Measurements from ENCODE around the gene LRRC37A3. TPM values are rescaled to one million over a fixed set of nuclear protein-coding genes. Genes with fewer than 3 reads are reported as not detected.
A peak's percentile ranks its signal among the peaks of the same experiment; 100 is the strongest.
"Not testable (repeated sequence)": the region's sequence is repeated elsewhere in the genome, so short reads cannot be mapped to it uniquely, and the experiment has no call there.

Gene LRRC37A3
- total RNA-seq, 1 donor from 2014 or later, result 8.9 TPM

DNA sequence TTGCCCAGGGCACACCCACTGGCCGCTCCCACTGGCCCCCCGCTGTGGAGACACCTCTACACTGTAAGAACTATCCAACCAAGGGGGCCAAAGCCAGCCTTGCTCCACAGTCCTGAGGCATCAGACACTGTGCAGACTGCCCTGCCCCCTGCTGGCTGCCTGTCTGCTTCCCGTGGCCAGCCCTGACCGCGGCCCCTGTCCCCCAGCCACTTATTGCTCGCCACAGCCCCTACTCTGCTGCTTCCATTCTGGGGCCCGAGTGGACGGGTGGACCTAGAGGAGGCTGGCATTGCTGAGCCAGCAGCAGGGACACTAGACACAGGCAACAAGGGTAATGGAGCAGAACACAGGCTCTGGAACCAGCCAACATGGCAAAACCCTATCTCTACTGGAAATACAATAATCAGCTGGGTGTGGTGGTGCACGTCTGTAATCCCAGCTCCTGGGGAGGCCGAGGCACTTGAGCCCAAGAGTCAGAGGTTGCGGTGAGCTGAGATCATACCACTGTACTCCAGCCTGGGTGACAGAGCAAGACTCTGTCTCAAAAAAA is 19.7 kb upstream of the LRRC37A3 start:
- Histone ChIP-seq H3K9me3 (no peaks in the 10 kb centered on the region), H3K27me3 (no peaks in the 10 kb centered on the region), H3K27ac (no peak overlapping the region), H3K4me3 (no peak overlapping the region), H3K4me1 (no peaks in the 10 kb centered on the region), H3K36me3 (no peaks in the 10 kb centered on the region)
- DNase-seq, result peak; percentile 84
- TF ChIP-seq, protein P1, sequence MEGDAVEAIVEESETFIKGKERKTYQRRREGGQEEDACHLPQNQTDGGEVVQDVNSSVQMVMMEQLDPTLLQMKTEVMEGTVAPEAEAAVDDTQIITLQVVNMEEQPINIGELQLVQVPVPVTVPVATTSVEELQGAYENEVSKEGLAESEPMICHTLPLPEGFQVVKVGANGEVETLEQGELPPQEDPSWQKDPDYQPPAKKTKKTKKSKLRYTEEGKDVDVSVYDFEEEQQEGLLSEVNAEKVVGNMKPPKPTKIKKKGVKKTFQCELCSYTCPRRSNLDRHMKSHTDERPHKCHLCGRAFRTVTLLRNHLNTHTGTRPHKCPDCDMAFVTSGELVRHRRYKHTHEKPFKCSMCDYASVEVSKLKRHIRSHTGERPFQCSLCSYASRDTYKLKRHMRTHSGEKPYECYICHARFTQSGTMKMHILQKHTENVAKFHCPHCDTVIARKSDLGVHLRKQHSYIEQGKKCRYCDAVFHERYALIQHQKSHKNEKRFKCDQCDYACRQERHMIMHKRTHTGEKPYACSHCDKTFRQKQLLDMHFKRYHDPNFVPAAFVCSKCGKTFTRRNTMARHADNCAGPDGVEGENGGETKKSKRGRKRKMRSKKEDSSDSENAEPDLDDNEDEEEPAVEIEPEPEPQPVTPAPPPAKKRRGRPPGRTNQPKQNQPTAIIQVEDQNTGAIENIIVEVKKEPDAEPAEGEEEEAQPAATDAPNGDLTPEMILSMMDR (IDR thresholded peaks at IDR 0.05), result peak; percentile 61
- peak; percentile 87 for ATAC-seq
- intact Hi-C loops (cut with DNase I), result no loop called here

DNA sequence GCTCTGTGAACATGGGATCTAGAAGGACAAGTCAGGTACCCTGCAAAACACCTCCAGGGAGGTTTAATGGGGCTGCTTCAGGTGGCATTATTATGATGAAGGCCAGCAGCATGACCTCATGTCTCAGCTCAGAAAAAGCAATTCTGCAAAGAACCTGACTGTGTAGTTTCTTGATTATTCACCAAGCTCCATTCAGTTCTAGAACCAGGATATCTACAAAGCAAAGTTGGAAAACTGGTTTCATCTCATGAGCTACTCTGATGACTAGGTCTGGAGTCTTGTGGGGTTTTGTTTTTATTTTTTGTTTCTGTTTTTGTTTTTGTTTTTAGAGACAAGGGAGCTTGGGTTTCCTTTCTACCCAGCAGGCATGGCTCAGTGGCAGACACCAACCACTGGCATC is 19.0 kb upstream of the LRRC37A3 start:
- Histone ChIP-seq H3K36me3 (no peaks in the 10 kb centered on the region), H3K27me3 (no peaks in the 10 kb centered on the region), H3K27ac (no peak overlapping the region), H3K4me1 (no peaks in the 10 kb centered on the region), H3K4me3 (no peak overlapping the region), H3K9me3 (no peaks in the 10 kb centered on the region)
- ATAC-seq (no peak), DNase-seq (no peak)
- TF ChIP-seq, protein P1 (IDR thresholded peaks at IDR 0.05), result no peak
- intact Hi-C loops (cut with DNase I), result no loop called here

GRCh38 chr17:64936117-64936516 is 16.8 kb upstream of the LRRC37A3 start:
- H3K27ac ChIP-seq, result no peak overlapping the region
- intact Hi-C loops (cut with DNase I), result no loop called here
- no peak overlapping the region for H3K4me3 ChIP-seq
- H3K27me3 ChIP-seq, result no peaks in the 10 kb centered on the region
- TF ChIP-seq, protein P1 (IDR thresholded peaks at IDR 0.05), result no peak
- DNase-seq, result no peak
- no peaks in the 10 kb centered on the region for H3K4me1 ChIP-seq
- ATAC-seq, result no peak
- H3K9me3 ChIP-seq, result no peaks in the 10 kb centered on the region
- H3K36me3 ChIP-seq, result no peaks in the 10 kb centered on the region

DNA sequence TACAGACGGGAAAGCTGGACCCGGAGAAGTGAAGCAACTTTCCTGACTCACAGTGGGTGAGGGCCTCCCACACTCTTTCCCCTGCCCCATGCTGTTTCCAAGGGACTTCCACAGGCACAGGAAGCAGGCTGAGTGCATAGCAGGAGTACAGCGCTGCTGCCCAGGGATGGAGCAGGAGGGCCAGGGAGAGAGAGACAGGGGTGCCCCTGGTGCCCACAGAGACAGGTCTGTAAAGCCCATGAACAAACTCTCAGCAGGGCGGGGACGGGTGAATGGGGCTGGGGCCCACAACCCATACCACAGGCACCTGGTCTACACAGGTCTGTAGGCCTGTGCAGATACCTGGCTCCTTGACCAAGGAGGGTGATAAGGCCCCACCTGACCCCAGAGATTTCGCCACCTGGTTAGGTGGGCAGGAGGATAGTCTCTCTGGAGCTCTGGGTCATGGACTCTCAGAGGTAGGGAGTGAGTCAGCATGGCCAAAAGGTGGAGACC is 15.1 kb upstream of the LRRC37A3 start:
- H3K4me3 ChIP-seq; intact Hi-C loops (cut with DNase I); H3K27ac ChIP-seq; DNase-seq; H3K27me3 ChIP-seq; H3K4me1 ChIP-seq; H3K9me3 ChIP-seq; H3K36me3 ChIP-seq; ATAC-seq: not testable (repeated sequence)

DNA sequence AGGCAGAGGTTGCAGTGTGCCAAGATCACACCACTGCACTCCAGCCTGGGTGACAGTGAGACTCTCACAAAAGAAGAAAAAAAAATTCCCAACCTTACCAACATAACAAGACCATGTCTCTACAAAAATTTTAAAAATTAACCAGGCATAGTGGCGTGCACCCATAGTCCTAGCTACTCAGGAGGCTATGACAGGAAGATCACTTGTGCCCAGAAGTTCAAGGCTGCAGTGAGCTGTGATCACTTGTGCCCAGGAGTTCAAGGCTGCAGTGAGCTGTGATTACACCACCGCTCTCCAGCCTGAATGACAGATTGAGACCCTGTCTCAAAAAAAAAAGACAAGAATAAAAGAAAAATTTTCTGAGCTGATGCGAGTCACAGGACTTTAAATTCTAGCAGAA is 13.6 kb upstream of the LRRC37A3 start:
- DNase-seq; H3K27ac ChIP-seq; H3K27me3 ChIP-seq; H3K4me3 ChIP-seq; ATAC-seq; H3K36me3 ChIP-seq; H3K9me3 ChIP-seq; H3K4me1 ChIP-seq; intact Hi-C loops (cut with DNase I): not testable (repeated sequence)

DNA sequence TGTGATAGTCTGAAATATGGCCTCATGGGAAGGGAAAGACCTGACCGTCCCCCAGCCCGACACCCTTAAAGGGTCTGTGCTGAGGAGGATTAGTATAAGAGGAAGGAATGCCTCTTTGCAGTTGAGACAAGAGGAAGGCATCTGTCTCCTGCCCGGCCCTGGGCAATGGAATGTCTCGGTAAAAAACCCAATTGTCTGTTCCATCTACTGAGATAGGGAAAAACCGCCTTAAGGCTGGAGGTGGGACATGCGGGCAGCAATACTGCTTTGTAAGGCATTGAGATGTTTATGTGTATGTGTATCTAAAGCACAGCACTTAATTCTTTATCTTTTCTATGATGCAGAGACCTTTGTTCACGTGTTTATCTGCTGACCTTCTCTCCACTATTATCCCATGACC is 11.1 kb upstream of the LRRC37A3 start:
- H3K27ac ChIP-seq, result not testable (repeated sequence)

DNA sequence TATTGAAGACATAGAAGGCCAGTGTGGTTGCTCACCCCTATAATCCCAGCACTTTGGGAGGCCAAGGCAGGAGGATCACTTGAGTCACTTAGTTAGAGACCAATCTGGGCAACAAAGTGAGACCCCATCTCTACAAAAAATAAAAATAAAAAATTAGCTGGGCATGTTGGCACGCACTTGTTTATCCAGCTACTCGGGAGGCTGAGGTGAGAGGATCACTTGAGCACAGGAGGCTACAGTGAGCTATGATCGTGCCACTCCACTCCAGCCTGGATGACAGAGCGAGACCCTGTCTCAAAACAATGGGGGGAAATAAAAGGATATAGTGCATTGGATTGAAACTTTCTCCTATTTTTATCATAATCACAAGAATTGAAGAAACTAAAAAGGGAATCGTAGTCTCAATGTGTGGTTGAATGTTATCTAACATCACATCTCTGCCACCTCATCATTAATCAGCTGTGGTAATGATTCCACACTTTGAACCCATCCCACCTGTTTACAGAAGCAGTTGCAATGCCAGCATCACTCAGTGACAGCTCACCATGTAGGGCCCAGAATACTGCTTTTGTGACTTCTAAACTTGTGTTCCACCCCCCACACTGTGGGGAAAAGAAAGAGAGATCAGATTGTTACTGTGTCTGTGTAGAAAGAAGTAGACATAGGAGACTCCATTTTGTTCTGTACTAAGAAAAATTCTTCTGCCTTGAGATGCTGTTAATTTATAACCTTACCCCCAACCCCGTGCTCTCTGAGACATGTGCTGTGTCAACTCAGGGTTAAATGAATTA is 10.3 kb upstream of the LRRC37A3 start:
- H3K27ac ChIP-seq; H3K4me1 ChIP-seq; H3K9me3 ChIP-seq; H3K4me3 ChIP-seq; DNase-seq; H3K36me3 ChIP-seq; H3K27me3 ChIP-seq; ATAC-seq; intact Hi-C loops (cut with DNase I): not testable (repeated sequence)

More for the DNA sequence above, 11.1 kb upstream of the LRRC37A3 start:
- intact Hi-C loops (cut with DNase I); H3K4me3 ChIP-seq; DNase-seq; H3K4me1 ChIP-seq; H3K36me3 ChIP-seq; H3K27me3 ChIP-seq; H3K9me3 ChIP-seq; ATAC-seq: not testable (repeated sequence)

DNA sequence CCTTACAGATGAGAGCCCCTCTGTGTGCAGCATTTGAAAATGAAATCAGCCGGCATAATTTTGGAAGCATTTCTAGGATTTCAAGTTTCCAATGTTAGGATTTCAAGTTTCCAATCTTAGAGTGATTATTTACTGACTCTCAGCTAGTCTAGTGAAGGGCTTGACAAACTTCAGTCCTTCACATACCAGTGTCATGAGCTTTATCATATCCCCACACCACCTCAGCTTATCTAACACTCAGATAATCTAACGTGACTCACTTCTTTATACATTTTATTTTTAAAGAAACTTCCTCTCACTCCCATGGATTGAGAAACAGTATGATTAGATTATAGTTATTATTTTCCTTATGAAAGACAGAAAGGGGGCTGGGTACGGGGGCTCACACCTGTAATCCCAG is 9.4 kb upstream of the LRRC37A3 start:
- H3K36me3 ChIP-seq; ATAC-seq; DNase-seq; intact Hi-C loops (cut with DNase I); H3K4me3 ChIP-seq; H3K9me3 ChIP-seq; H3K27me3 ChIP-seq; H3K4me1 ChIP-seq; H3K27ac ChIP-seq: not testable (repeated sequence)
